HepG2 (cell line): Measurements from ENCODE around the gene ROM1. TPM values are rescaled to one million over a fixed set of nuclear protein-coding genes. Genes with fewer than 3 reads are reported as not detected.

ENCODE experiments used
- ATAC-seq: fragments of 200-7000 bp; cut with Tn5 transposase; 3 replicates; pipeline ENCODE4 v1.9.1; 2020; ENCODE audit warnings: mild to moderate bottlenecking, moderate library complexity
- BruUV-seq: library from RNA; stranded (reverse); fragments of 400-500 nt; replicated peaks from 2 replicates; lab custom pipeline; 2021; lab: Mats Ljungman, UMichigan
- CTCF ChIA-PET: fragments of 300-600 bp; formaldehyde crosslinking; extraction: SDS; loops from one replicate; lab custom pipeline; 2021; ENCODE audit warnings: low total read pairs, inconsistent platforms, low intra/inter-chr PET ratio; lab: Yijun Ruan, JAX
- POLR2A ChIA-PET: fragments of 350-600 bp; sonication (Branson Sonifier 250); formaldehyde crosslinking; loops from one replicate; lab custom pipeline; 2020; ENCODE audit warnings: antibody characterized with exemption, inconsistent platforms; lab: Yijun Ruan, JAX
- DNase-seq: peaks from one replicate; pipeline ENCODE4 v3.0.0-alpha.2; 2015; ENCODE audit warnings: low spot score
- FAIRE-seq: peaks from 3 replicates; lab custom pipeline; 2011; peaks lifted over from hg19 to GRCh38; lab: Jason Lieb, UNC
- H2AFZ ChIP-seq: one replicate; pipeline ENCODE4 v1.6.1; 2011; ENCODE audit warnings: low read length, inconsistent platforms
- H3K27ac ChIP-seq: fragments of 300-600 bp; 3 replicates; pipeline ENCODE4 v1.8.0; 2011; ENCODE audit warnings: mixed run types, mild to moderate bottlenecking, mixed read lengths, low read length, inconsistent platforms; ENCODE audit not compliant: insufficient read depth; ENCODE audit errors: extremely low read length
- H3K27me3 ChIP-seq, 2 experiments: fragments of 200-600 bp in 1 of 2; 2 replicates in 1 of 2; 3 replicates in 1 of 2; pipeline versions ENCODE4 v1.6.0 to v1.8.0; 2011; ENCODE audit warnings: low read length in 2 of 2, mild to moderate bottlenecking in 2 of 2, moderate library complexity in 2 of 2, inconsistent platforms in 1 of 2; ENCODE audit not compliant: insufficient read depth in 2 of 2, control insufficient read depth in 1 of 2
- H3K36me3 ChIP-seq, 2 experiments: fragments of 200-600 bp in 1 of 2; replicated peaks in 1 of 2; 2 replicates in 1 of 2; 3 replicates in 1 of 2; pipeline versions ENCODE4 v1.5.1 to v1.8.0; 2011; ENCODE audit warnings: low read length in 2 of 2, inconsistent platforms in 1 of 2; ENCODE audit not compliant: insufficient read depth in 2 of 2, control insufficient read depth in 1 of 2
- H3K4me1 ChIP-seq: 2 replicates; pipeline ENCODE4 v1.5.1; 2012; ENCODE audit warnings: low read length, inconsistent platforms; ENCODE audit not compliant: insufficient read depth
- H3K4me2 ChIP-seq: 2 replicates; pipeline ENCODE4 v1.6.0; 2011; ENCODE audit warnings: low read depth, low read length, inconsistent platforms
- H3K4me3 ChIP-seq, 3 experiments: fragments of 200-600 bp in 1 of 3; sonication (generic), shearing (Covaris generic) in 1 of 3; replicated peaks in 1 of 3; 2 replicates each; pipeline ENCODE4 v1.5.1; 2011 to 2016; ENCODE audit warnings: low read length in 3 of 3, inconsistent platforms in 2 of 3, low read depth in 2 of 3, mild to moderate bottlenecking in 2 of 3, control low read depth in 1 of 3, mixed read lengths in 1 of 3; ENCODE audit not compliant: insufficient read depth in 1 of 3
- H3K79me2 ChIP-seq: one replicate; pipeline ENCODE4 v1.6.1; 2011; ENCODE audit warnings: low read length, inconsistent platforms; ENCODE audit not compliant: insufficient read depth
- H3K9ac ChIP-seq: 2 replicates; pipeline ENCODE4 v1.6.0; 2011; ENCODE audit warnings: mild to moderate bottlenecking, low read depth, low read length, inconsistent platforms; ENCODE audit not compliant: insufficient read depth
- H3K9me3 ChIP-seq: 2 replicates; pipeline ENCODE4 v1.5.1; 2012; ENCODE audit warnings: mild to moderate bottlenecking, low read length
- H4K20me1 ChIP-seq: 2 replicates; pipeline ENCODE4 v1.6.0; 2011; ENCODE audit warnings: inconsistent platforms, mild to moderate bottlenecking, low read length, moderate library complexity; ENCODE audit not compliant: insufficient read depth
- KLF16 ChIP-seq, 2 experiments: sonication (generic) in 1 of 2; formaldehyde crosslinking in 1 of 2; IDR thresholded peaks; 2 replicates each; pipeline versions ENCODE4 v1.6.1 to v1.8.0; 2016 to 2023; ENCODE audit warnings: missing genetic modification reagents in 2 of 2, missing compliant biosample characterization in 1 of 2
- NFKB2 ChIP-seq: sonication (generic); formaldehyde crosslinking; IDR thresholded peaks from 2 replicates; pipeline ENCODE4 v1.4.0; 2020; ENCODE audit warnings: missing genetic modification reagents, borderline replicate concordance
- SNAPC2 ChIP-seq: sonication (generic); formaldehyde crosslinking; IDR thresholded peaks from 2 replicates; pipeline ENCODE4 v1.8.1; 2022; ENCODE audit warnings: mild to moderate bottlenecking, missing genetic modification reagents
- SOX13 ChIP-seq, 3 experiments: fragments of 450-650 bp in 1 of 3; sonication (generic) in 1 of 3; formaldehyde crosslinking in 1 of 3; IDR thresholded peaks in 2 of 3; conservative IDR thresholded peaks in 1 of 3; 2 replicates each; pipeline versions ENCODE4 v1.5.0 to v1.6.1; 2016 to 2020; ENCODE audit warnings: antibody characterized with exemption in 1 of 3, mild to moderate bottlenecking in 1 of 3, missing compliant biosample characterization in 1 of 3, missing genetic modification reagents in 1 of 3, moderate library complexity in 1 of 3
- TOE1 ChIP-seq: sonication (generic); formaldehyde crosslinking; IDR thresholded peaks from 2 replicates; pipeline ENCODE4 v1.4.0; 2020; ENCODE audit warnings: mild to moderate bottlenecking, missing genetic modification reagents
- TRIM24 ChIP-seq: sonication (generic); formaldehyde crosslinking; IDR thresholded peaks from 2 replicates; pipeline ENCODE4 v1.8.0; 2022; ENCODE audit warnings: mild to moderate bottlenecking, missing genetic modification reagents
- ZBTB8A ChIP-seq: sonication (generic); formaldehyde crosslinking; IDR thresholded peaks from 2 replicates; pipeline ENCODE4 v1.4.0; 2020; ENCODE audit warnings: mild to moderate bottlenecking, low read depth, missing genetic modification reagents, borderline replicate concordance
- ZNF44 ChIP-seq: sonication (generic); formaldehyde crosslinking; IDR thresholded peaks from 2 replicates; pipeline ENCODE4 v1.5.1; 2020; ENCODE audit warnings: mild to moderate bottlenecking, missing genetic modification reagents
- WGBS: methylation state at CpG from one replicate; pipeline ENCODE4 v1.1.6; 2017; ENCODE audit warnings: low lambda C conversion rate; 5-methylcytosine and 5-hydroxymethylcytosine counted together
- in situ Hi-C: cut with HindIII; loops from 2 replicates; pipeline ENCODE4 v1.10.0; 2017; ENCODE audit warnings: low pct_unique_long_range_greater_than_20kb; ENCODE audit not compliant: extremely low pct_ligation_motif_present
- intact Hi-C: fragments of 100-400 bp; cut with micrococcal nuclease; formaldehyde crosslinking; loops from one replicate; pipeline ENCODE4 v1.10.0; 2022; ENCODE audit not compliant: unreplicated experiment
- polyA plus RNA-seq, 8 experiments: library from polyadenylated mRNA; depleted of rRNA in 3 of 8; stranded (reverse) in 7 of 8; unstranded in 1 of 8; fragments of >200 nt; fragmentation: Illumina TruSeq in 4 of 8; extraction: Trizol in 4 of 8; gene quantifications; 2 replicates each; pipeline versions ENCODE4 v1.2.1 to v1.2.3, GENCODE V29; 2011 to 2016; ENCODE audit warnings: low read depth in 4 of 8, missing spikeins in 1 of 8, mixed read lengths in 1 of 8; ENCODE audit not compliant: insufficient read depth in 1 of 8
- total RNA-seq, 5 experiments: library from RNA; depleted of rRNA; stranded (reverse); fragments of >200 nt; fragmentation: Illumina TruSeq; extraction: Trizol; gene quantifications; 2 replicates each; pipeline ENCODE4 v1.2.3, GENCODE V29; 2016; ENCODE audit warnings: low read depth in 1 of 5
- TF ChIP-seq, protein P1 (sequence below): sonication (generic); formaldehyde crosslinking; IDR thresholded peaks from 2 replicates; pipeline ENCODE4 v1.4.0; 2020; ENCODE audit warnings: low read depth, mild to moderate bottlenecking, missing genetic modification reagents
- TF ChIP-seq, protein P2 (sequence below): sonication (generic); formaldehyde crosslinking; IDR thresholded peaks from 2 replicates; pipeline ENCODE4 v1.9.0; 2021; ENCODE audit warnings: missing genetic modification reagents, borderline replicate concordance
- TF ChIP-seq, protein P3 (sequence below): sonication (generic); formaldehyde crosslinking; IDR thresholded peaks from 2 replicates; pipeline ENCODE4 v1.5.1; 2020; ENCODE audit warnings: mild to moderate bottlenecking, missing genetic modification reagents, borderline replicate concordance
- TF ChIP-seq, protein P4 (sequence below): sonication (generic); formaldehyde crosslinking; IDR thresholded peaks from 2 replicates; pipeline ENCODE4 v1.5.0; 2020; ENCODE audit warnings: mild to moderate bottlenecking, missing genetic modification reagents, borderline replicate concordance

The ROM1 gene
- total and polyA plus RNA-seq, 2 of the 13 experiments (the other 11 are each of a cell fraction or from before 2014, with no cell fraction given): 1.2 to 2.4 TPM

DNA sequence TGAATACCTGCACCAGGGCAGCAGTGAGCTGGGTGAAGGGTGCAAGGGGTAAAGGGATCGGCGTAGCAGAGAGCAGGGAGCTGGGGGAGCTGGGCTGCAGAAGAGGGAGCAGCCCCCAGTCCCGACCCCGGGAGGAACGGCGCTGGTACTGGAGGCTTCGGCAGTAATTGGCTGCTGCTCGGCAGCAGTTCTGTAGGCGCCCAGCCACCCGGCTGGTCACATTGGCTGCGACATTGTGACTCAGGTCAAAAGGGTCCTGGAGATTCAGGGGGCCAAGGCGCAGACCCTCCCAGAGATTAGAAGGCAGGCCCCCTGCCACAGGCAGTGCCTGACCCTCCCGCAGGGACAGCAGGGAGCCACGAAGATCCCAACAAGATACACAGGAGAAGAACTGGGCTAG is 37.2 kb upstream of the ROM1 start:
- Histone ChIP-seq H3K36me3 (peaks cover 16 to 47% of the 10 kb centered on the region in 2 experiments), H3K27me3 (no peaks in the 10 kb centered on the region; a peak in 1 of 5 replicates), H3K9ac (peak overlapping the region; percentile 98; the same call in 1 of the 2 replicates), H3K79me2 (peaks cover 48% of the 10 kb centered on the region), H3K4me1 (peaks cover 43% of the 10 kb centered on the region), H2AFZ (no peak overlapping the region), H3K4me3 (peak overlapping the region in 1 of 3 experiments; percentile 83; a peak in 2 of 6 replicates), H3K4me2 (peak overlapping the region; percentile 89), H3K9me3 (no peaks in the 10 kb centered on the region), H3K27ac (no peak overlapping the region), H4K20me1 (peaks cover 8% of the 10 kb centered on the region; the same call in 1 of the 2 replicates)
- WGBS: 99% methylated on average over 14 of the region's 14 CpGs
- POLR2A ChIA-PET: interaction anchor here (1.0 to 5.0 kb wide), 3 partner anchors 15 to 45 kb away, joined by 3 to 160 read pairs (median 45); partner anchors contain the start of genes AHNAK, B3GAT3 and TUT1
- FAIRE-seq: no peak
- DNase-seq: no peak
- intact Hi-C loops: no loop called here
- CTCF ChIA-PET: no interaction called here
- in situ Hi-C loops: no loop called here
- no peak for ATAC-seq
- BruUV-seq: no TSS peak
- TF ChIP-seq ZNF44 (CRISPR knock-in tag) (no peak), TOE1 (CRISPR knock-in tag) (no peak), TRIM24 (CRISPR knock-in tag) (no peak), SOX13 (IDR thresholded peaks at IDR 0.05) (no peak), SOX13 (CRISPR knock-in tag; conservative IDR thresholded peaks at IDR 0.05 in 1 of 2, IDR thresholded peaks at IDR 0.05 in 1 of 2) (no peak), KLF16 (CRISPR knock-in tag; IDR thresholded peaks at IDR 0.05) (no peak), SNAPC2 (CRISPR knock-in tag) (no peak), NFKB2 (CRISPR knock-in tag) (no peak), ZBTB8A (CRISPR knock-in tag) (no peak)
- TF ChIP-seq, protein P1, sequence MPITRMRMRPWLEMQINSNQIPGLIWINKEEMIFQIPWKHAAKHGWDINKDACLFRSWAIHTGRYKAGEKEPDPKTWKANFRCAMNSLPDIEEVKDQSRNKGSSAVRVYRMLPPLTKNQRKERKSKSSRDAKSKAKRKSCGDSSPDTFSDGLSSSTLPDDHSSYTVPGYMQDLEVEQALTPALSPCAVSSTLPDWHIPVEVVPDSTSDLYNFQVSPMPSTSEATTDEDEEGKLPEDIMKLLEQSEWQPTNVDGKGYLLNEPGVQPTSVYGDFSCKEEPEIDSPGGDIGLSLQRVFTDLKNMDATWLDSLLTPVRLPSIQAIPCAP: no peak
- TF ChIP-seq, protein P2, sequence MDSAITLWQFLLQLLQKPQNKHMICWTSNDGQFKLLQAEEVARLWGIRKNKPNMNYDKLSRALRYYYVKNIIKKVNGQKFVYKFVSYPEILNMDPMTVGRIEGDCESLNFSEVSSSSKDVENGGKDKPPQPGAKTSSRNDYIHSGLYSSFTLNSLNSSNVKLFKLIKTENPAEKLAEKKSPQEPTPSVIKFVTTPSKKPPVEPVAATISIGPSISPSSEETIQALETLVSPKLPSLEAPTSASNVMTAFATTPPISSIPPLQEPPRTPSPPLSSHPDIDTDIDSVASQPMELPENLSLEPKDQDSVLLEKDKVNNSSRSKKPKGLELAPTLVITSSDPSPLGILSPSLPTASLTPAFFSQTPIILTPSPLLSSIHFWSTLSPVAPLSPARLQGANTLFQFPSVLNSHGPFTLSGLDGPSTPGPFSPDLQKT (CRISPR knock-in tag): no peak
- TF ChIP-seq, protein P3, sequence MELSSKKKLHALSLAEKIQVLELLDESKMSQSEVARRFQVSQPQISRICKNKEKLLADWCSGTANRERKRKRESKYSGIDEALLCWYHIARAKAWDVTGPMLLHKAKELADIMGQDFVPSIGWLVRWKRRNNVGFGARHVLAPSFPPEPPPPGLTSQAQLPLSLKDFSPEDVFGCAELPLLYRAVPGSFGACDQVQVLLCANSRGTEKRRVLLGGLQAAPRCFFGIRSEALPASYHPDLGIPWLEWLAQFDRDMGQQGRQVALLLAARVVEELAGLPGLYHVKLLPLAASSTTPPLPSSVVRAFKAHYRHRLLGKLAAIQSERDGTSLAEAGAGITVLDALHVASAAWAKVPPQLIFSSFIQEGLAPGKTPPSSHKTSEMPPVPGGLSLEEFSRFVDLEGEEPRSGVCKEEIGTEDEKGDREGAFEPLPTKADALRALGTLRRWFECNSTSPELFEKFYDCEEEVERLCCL: no peak
- TF ChIP-seq, protein P4, sequence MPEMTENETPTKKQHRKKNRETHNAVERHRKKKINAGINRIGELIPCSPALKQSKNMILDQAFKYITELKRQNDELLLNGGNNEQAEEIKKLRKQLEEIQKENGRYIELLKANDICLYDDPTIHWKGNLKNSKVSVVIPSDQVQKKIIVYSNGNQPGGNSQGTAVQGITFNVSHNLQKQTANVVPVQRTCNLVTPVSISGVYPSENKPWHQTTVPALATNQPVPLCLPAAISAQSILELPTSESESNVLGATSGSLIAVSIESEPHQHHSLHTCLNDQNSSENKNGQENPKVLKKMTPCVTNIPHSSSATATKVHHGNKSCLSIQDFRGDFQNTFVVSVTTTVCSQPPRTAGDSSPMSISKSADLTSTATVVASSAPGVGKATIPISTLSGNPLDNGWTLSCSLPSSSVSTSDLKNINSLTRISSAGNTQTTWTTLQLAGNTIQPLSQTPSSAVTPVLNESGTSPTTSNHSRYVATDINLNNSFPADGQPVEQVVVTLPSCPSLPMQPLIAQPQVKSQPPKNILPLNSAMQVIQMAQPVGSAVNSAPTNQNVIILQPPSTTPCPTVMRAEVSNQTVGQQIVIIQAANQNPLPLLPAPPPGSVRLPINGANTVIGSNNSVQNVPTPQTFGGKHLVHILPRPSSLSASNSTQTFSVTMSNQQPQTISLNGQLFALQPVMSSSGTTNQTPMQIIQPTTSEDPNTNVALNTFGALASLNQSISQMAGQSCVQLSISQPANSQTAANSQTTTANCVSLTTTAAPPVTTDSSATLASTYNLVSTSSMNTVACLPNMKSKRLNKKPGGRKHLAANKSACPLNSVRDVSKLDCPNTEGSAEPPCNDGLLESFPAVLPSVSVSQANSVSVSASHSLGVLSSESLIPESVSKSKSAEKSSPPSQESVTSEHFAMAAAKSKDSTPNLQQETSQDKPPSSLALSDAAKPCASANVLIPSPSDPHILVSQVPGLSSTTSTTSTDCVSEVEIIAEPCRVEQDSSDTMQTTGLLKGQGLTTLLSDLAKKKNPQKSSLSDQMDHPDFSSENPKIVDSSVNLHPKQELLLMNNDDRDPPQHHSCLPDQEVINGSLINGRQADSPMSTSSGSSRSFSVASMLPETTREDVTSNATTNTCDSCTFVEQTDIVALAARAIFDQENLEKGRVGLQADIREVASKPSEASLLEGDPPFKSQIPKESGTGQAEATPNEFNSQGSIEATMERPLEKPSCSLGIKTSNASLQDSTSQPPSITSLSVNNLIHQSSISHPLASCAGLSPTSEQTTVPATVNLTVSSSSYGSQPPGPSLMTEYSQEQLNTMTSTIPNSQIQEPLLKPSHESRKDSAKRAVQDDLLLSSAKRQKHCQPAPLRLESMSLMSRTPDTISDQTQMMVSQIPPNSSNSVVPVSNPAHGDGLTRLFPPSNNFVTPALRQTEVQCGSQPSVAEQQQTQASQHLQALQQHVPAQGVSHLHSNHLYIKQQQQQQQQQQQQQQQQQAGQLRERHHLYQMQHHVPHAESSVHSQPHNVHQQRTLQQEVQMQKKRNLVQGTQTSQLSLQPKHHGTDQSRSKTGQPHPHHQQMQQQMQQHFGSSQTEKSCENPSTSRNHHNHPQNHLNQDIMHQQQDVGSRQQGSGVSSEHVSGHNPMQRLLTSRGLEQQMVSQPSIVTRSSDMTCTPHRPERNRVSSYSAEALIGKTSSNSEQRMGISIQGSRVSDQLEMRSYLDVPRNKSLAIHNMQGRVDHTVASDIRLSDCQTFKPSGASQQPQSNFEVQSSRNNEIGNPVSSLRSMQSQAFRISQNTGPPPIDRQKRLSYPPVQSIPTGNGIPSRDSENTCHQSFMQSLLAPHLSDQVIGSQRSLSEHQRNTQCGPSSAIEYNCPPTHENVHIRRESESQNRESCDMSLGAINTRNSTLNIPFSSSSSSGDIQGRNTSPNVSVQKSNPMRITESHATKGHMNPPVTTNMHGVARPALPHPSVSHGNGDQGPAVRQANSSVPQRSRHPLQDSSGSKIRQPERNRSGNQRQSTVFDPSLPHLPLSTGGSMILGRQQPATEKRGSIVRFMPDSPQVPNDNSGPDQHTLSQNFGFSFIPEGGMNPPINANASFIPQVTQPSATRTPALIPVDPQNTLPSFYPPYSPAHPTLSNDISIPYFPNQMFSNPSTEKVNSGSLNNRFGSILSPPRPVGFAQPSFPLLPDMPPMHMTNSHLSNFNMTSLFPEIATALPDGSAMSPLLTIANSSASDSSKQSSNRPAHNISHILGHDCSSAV: no peak
